ENCODE data around the gene ADAMTS5. TPM values are rescaled to one million over a fixed set of nuclear protein-coding genes. Genes with fewer than 3 reads are reported as not detected.

ADAMTS5 gene
- total and polyA plus RNA-seq, 2 of the 8 experiments (the other 6 are each of a cell fraction or from before 2014, with no cell fraction given), result 0.20 to 1.1 TPM

DNA sequence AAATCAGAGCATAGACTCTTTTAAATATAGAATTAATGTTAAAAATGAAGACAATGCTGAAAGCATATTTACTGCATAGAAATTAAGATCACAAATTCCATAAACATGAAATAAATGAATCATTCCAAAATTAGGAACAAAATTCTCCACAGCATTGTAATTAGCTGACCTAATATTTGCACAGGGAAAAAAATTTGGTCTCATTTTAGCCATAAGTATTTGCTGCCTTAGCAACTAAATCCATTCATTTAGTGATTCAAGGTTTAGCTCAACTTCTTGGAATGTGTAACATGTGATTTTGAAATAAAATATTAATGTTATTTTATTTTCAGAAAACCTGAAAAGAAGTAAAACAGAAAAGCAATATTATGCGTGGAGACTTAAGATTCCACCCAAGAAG, 25.5 kb downstream of the ADAMTS5 start:
- Histone ChIP-seq H4K20me1 (replicated peaks in 1 of 2; ENCODE audit: control insufficient read depth in 1 of 2, insufficient read depth in 2 of 2, low read length in 2 of 2) (no peaks in the 10 kb centered on the region), H3K14ac (ENCODE audit: insufficient read length) (no peak overlapping the region), H3K27ac (ENCODE audit: low read depth, low read length) (no peak overlapping the region), H4K8ac (ENCODE audit: extremely low read depth, insufficient read depth, low read length) (no peak overlapping the region), H3K4ac (replicated peaks; ENCODE audit: insufficient read length, low read depth, low read length) (no peak overlapping the region), H3K23me2 (ENCODE audit: low read depth, low read length) (no peaks in the 10 kb centered on the region), H4K5ac (ENCODE audit: insufficient read length, low read depth, low read length) (no peak overlapping the region), H4K91ac (replicated peaks; ENCODE audit: insufficient read length, low read length) (no peak overlapping the region), H2BK120ac (replicated peaks; ENCODE audit: low read depth, low read length) (no peak overlapping the region), H3K23ac (ENCODE audit: insufficient read length) (no peak overlapping the region), H2BK20ac (ENCODE audit: low read length) (no peak overlapping the region), H3K4me3 (ENCODE audit: extremely low read depth in 1 of 4, insufficient read depth in 2 of 4, low read depth in 3 of 4, low read length in 4 of 4) (no peak overlapping the region), H2AFZ (ENCODE audit: low read length) (no peak overlapping the region), H3K79me2 (ENCODE audit: control insufficient read depth in 1 of 2, insufficient read depth in 2 of 2, low read length in 2 of 2) (no peaks in the 10 kb centered on the region), H3K4me2 (ENCODE audit: insufficient read depth in 1 of 2, low read depth in 2 of 2, low read length in 2 of 2) (no peak overlapping the region), H2BK5ac (ENCODE audit: low read depth, low read length) (no peak overlapping the region), H2AK5ac (ENCODE audit: low read depth, low read length) (no peak overlapping the region), H3K27me3 (replicated peaks in 1 of 4; ENCODE audit: control insufficient read depth in 3 of 4, extremely low read depth in 1 of 4, insufficient read depth in 3 of 4, low read length in 3 of 4) (no peaks in the 10 kb centered on the region), H3K9me3 (ENCODE audit: insufficient read depth in 2 of 2, low read depth in 1 of 2, low read length in 1 of 2) (no peaks in the 10 kb centered on the region), H3K18ac (ENCODE audit: extremely low read depth, low read length) (no peak overlapping the region), H2BK15ac (ENCODE audit: low read length) (no peak overlapping the region), H3K36me3 (ENCODE audit: control insufficient read depth in 2 of 4, insufficient read depth in 4 of 4, low read length in 3 of 4) (no peaks in the 10 kb centered on the region), H3K56ac (replicated peaks; ENCODE audit: insufficient read length, low read depth, low read length) (no peak overlapping the region), H3K4me1 (replicated peaks in 1 of 4; ENCODE audit: control insufficient read depth in 3 of 4, insufficient read depth in 4 of 4, low read length in 3 of 4) (peaks cover 3 to 7% (median 6%) of the 10 kb centered on the region in 4 experiments; a peak in 5 of 7 replicates), H3K9ac (replicated peaks in 1 of 4; ENCODE audit: extremely low read depth in 1 of 4, low read depth in 3 of 4, low read length in 3 of 4) (no peak overlapping the region), H2BK12ac (ENCODE audit: low read depth, low read length) (no peak overlapping the region), H3K79me1 (ENCODE audit: low read depth, low read length) (no peaks in the 10 kb centered on the region)
- POLR2A ChIA-PET (ENCODE audit: partially characterized antibody), result no interaction called here
- CTCF ChIA-PET (ENCODE audit: partially characterized antibody), result interaction anchor here (0.8 to 2.2 kb wide), 3 partner anchors 20 to 58 kb away, joined by 3 to 6 read pairs (median 3); no protein-coding TSS in a partner anchor
- DNase-seq (ENCODE audit: low read depth in 1 of 2, low spot score in 2 of 2) (no peak), FAIRE-seq (no peak)
- 86% methylated on average over 1 of the region's 1 CpG; no CpG with 5 or more reads in 1 of the 2 experiments for WGBS, 2 experiments (ENCODE audit: extremely low coverage in 1 of 2, insufficient coverage in 1 of 2, insufficient read length in 1 of 2, insufficient replicate concordance in 2 of 2, low coverage in 1 of 2, low lambda C conversion rate in 2 of 2, missing lambda C conversion rate in 1 of 2)
- TF ChIP-seq RXRA (IDR thresholded peaks at IDR 0.05; ENCODE audit: insufficient read depth, low read depth, low read length), result no peak
- no peak for TF ChIP-seq TCF12 (IDR thresholded peaks at IDR 0.05; ENCODE audit: low read depth, low read length)
- no peak for TF ChIP-seq GTF2F1 (IDR thresholded peaks at IDR 0.05; ENCODE audit: borderline replicate concordance, low read depth, low read length)
- TF ChIP-seq SRF (IDR thresholded peaks at IDR 0.05; ENCODE audit: low read depth, low read length), result no peak
- TF ChIP-seq SAP30 (IDR thresholded peaks at IDR 0.05; ENCODE audit: insufficient read depth, insufficient replicate concordance, low read length), result no peak
- no peak for TF ChIP-seq EGR1 (IDR thresholded peaks at IDR 0.05; ENCODE audit: borderline replicate concordance, low read depth, low read length)
- no peak for TF ChIP-seq RFX5 (IDR thresholded peaks at IDR 0.05; ENCODE audit: borderline replicate concordance, low read depth, low read length)
- no peak for TF ChIP-seq PHF8 (conservative IDR thresholded peaks at IDR 0.05; ENCODE audit: low read depth, low read length)
- TF ChIP-seq, protein P1, sequence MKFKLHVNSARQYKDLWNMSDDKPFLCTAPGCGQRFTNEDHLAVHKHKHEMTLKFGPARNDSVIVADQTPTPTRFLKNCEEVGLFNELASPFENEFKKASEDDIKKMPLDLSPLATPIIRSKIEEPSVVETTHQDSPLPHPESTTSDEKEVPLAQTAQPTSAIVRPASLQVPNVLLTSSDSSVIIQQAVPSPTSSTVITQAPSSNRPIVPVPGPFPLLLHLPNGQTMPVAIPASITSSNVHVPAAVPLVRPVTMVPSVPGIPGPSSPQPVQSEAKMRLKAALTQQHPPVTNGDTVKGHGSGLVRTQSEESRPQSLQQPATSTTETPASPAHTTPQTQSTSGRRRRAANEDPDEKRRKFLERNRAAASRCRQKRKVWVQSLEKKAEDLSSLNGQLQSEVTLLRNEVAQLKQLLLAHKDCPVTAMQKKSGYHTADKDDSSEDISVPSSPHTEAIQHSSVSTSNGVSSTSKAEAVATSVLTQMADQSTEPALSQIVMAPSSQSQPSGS (IDR thresholded peaks at IDR 0.05; ENCODE audit: low read length), result no peak
- TF ChIP-seq HDAC6 (IDR thresholded peaks at IDR 0.05; ENCODE audit: low read depth, low read length), result no peak
- TF ChIP-seq JUND (IDR thresholded peaks at IDR 0.05; ENCODE audit: low read length), result no peak
- TF ChIP-seq RBBP5 (IDR thresholded peaks at IDR 0.05; ENCODE audit: borderline replicate concordance, low read depth, low read length), result no peak
- no peak for TF ChIP-seq CHD2 (IDR thresholded peaks at IDR 0.05; ENCODE audit: low read length)

All from H1 (cell line).